K562 (cell line): Measurements from ENCODE around the gene ZC3H8.

ENCODE experiments used
- ELF1 ChIP-seq: fragments of 200-800 bp; sonication (Bioruptor generic); IDR thresholded peaks from 2 replicates; pipeline ENCODE4 v1.6.1; 2016; ENCODE audit warnings: missing genetic modification characterization, missing compliant biosample characterization
- ZBTB49 ChIP-seq: sonication (generic); formaldehyde crosslinking; IDR thresholded peaks from 2 replicates; pipeline ENCODE4 v1.8.0; 2022; ENCODE audit warnings: missing genetic modification reagents, mild to moderate bottlenecking, borderline replicate concordance

GRCh38 chr2:112304298-112304941, 49.6 kb upstream of the ZC3H8 start:
- TF ChIP-seq ELF1 (tag) (no peak), ZBTB49 (CRISPR knock-in tag) (no peak)
